Brain pericyte (primary cell): Measurements from ENCODE around the gene SUSD3.
"Not testable (repeated sequence)": the region's sequence is repeated elsewhere in the genome, so short reads cannot be mapped to it uniquely, and the experiment has no call there.

Source experiments
- DNase-seq: peaks from one replicate; pipeline ENCODE4 v3.0.0-alpha.2; 2012; ENCODE audit warnings: low read depth, low spot score

Gene SUSD3

GRCh38 chr9:93092251-93092991 lies 33.9 kb downstream of the SUSD3 start:
- no peak for DNase-seq

- DNase-seq: no peak
These were observed 34.8 kb downstream of the SUSD3 start for GRCh38 chr9:93093127-93093876.

- no peak for DNase-seq
These were observed 35.6 kb downstream of the SUSD3 start for GRCh38 chr9:93093877-93094657.

- DNase-seq: no peak
These were observed 36.2 kb downstream of the SUSD3 start for GRCh38 chr9:93094658-93095204.

GRCh38 chr9:93095205-93096130 lies 37.0 kb downstream of the SUSD3 start:
- peak; percentile 94 for DNase-seq

GRCh38 chr9:93096131-93096802 lies 37.8 kb downstream of the SUSD3 start, which contains the start of gene CARD19:
Gene CARD19, plus strand, starts transcription at chr9:93096217. Its CDS starts 129 bp downstream, at chr9:93096346.
- DNase-seq: no peak

GRCh38 chr9:93096811-93097382 lies 38.4 kb downstream of the SUSD3 start:
- no peak for DNase-seq

- DNase-seq: no peak
These were observed 39.2 kb downstream of the SUSD3 start for GRCh38 chr9:93097511-93098201.

GRCh38 chr9:93098236-93098946 lies 39.9 kb downstream of the SUSD3 start:
- peak; percentile 94 for DNase-seq

- no peak for DNase-seq
These were observed 41.2 kb downstream of the SUSD3 start for GRCh38 chr9:93099551-93100275.

- no peak for DNase-seq
These were observed 41.8 kb downstream of the SUSD3 start for GRCh38 chr9:93100276-93100636.

- not testable (repeated sequence) for DNase-seq
These were observed 42.6 kb downstream of the SUSD3 start for GRCh38 chr9:93101086-93101485.

- DNase-seq: no peak
These were observed 47.1 kb downstream of the SUSD3 start for GRCh38 chr9:93105620-93106019.

GRCh38 chr9:93107151-93107824 lies 48.8 kb downstream of the SUSD3 start:
- no peak for DNase-seq

- no peak for DNase-seq
These were observed 49.3 kb downstream of the SUSD3 start for GRCh38 chr9:93107825-93108161.

- DNase-seq: no peak
These were observed 50.0 kb downstream of the SUSD3 start for GRCh38 chr9:93108291-93109041.
